Left cardiac atrium (tissue), 4 donors: ENCODE measurements around the gene ACTG1. TPM values are rescaled to one million over a fixed set of nuclear protein-coding genes. Genes with fewer than 3 reads are reported as not detected.

Experiments
- ATAC-seq, 2 donors: fragments of 200-7000 bp; cut with Tn5 transposase; one replicate each; pipeline ENCODE4 v1.9.1; 2020; ENCODE audit warnings: mild to moderate bottlenecking in 2 of 2, moderate library complexity in 2 of 2
- DNase-seq: peaks from one replicate; pipeline ENCODE4 v3.0.0-alpha.2; 2020
- intact Hi-C, 2 donors: fragments of 100-400 bp; cut with DNase I; formaldehyde crosslinking; loops; one replicate each; pipeline versions ENCODE4 v1.14.1 to v1.15.1; 2022 to 2023
- total RNA-seq, 2 donors: library from RNA; stranded (reverse); fragmentation: NEBNext Ultra II Directional; extraction: Animal tissue kit (Norgen Biotek cat#: 25700); gene quantifications; one replicate each; pipeline ENCODE4 v1.2.1, GENCODE V29; 2021
- donor health status: DM: no; HTN: yes; CAD: no.
- donor health status: DM: no; HTN: yes; CAD: no; lungs with severe emphysema.
- donor health status: DM: yes; HTN: yes; CAD: no.
- donor health status: Dilated cardiomyopathy.

Gene ACTG1
- total RNA-seq, 2 donors from 2014 or later, result 663 to 1,095 TPM

GRCh38 chr17:81478119-81478518, 34.5 kb downstream of the ACTG1 start:
- ATAC-seq (no peak), DNase-seq (no peak)
- intact Hi-C loops, result no loop called here

- intact Hi-C loops, result no loop called here
- ATAC-seq, result no peak
- no peak for DNase-seq
These were observed 35.4 kb downstream of the ACTG1 start for GRCh38 chr17:81477173-81477572.

GRCh38 chr17:81476635-81477034, 36.0 kb downstream of the ACTG1 start:
- no peak for DNase-seq
- ATAC-seq, result no peak
- intact Hi-C loops, result no loop called here

- DNase-seq, result no peak
- ATAC-seq, result no peak
- intact Hi-C loops, result no loop called here
These were observed 36.5 kb downstream of the ACTG1 start for GRCh38 chr17:81476097-81476496.

- intact Hi-C loops, result no loop called here
- no peak for DNase-seq
- no peak for ATAC-seq
These were observed 37.6 kb downstream of the ACTG1 start for GRCh38 chr17:81474958-81475357.

GRCh38 chr17:81473019-81473418, 39.6 kb downstream of the ACTG1 start:
- DNase-seq (no peak), ATAC-seq (no peak)
- intact Hi-C loops, result no loop called here

- DNase-seq, result no peak
- intact Hi-C loops, result no loop called here
- ATAC-seq, result peak; percentile 37 to 59
These were observed 40.7 kb downstream of the ACTG1 start for GRCh38 chr17:81471818-81472456.

- intact Hi-C loops, result no loop called here
- no peak for DNase-seq
- ATAC-seq, result no peak
These were observed 41.4 kb downstream of the ACTG1 start for GRCh38 chr17:81470944-81471817.

GRCh38 chr17:81470270-81470943, 42.2 kb downstream of the ACTG1 start:
- ATAC-seq (peak in 1 of 2 donors; percentile 45), DNase-seq (no peak)
- intact Hi-C loops, result no loop called here

- intact Hi-C loops, result no loop called here
- ATAC-seq (no peak), DNase-seq (no peak)
These were observed 43.3 kb downstream of the ACTG1 start for GRCh38 chr17:81469266-81469665.

GRCh38 chr17:81468770-81469121, 43.9 kb downstream of the ACTG1 start:
- DNase-seq, result no peak
- ATAC-seq, result no peak
- intact Hi-C loops, result no loop called here

GRCh38 chr17:81468111-81468769, 44.4 kb downstream of the ACTG1 start:
- DNase-seq (no peak), ATAC-seq (no peak)
- intact Hi-C loops, result no loop called here

GRCh38 chr17:81466564-81467472, 45.8 kb downstream of the ACTG1 start:
- intact Hi-C loops, result no loop called here
- no peak for ATAC-seq

GRCh38 chr17:81465910-81466309, 46.7 kb downstream of the ACTG1 start:
- intact Hi-C loops, result no loop called here
- DNase-seq (no peak), ATAC-seq (no peak)

More at GRCh38 chr17:81466564-81467472, 45.8 kb downstream of the ACTG1 start:
- DNase-seq, result no peak

- no peak for DNase-seq
- no peak for ATAC-seq
- intact Hi-C loops, result no loop called here
These were observed 48.0 kb downstream of the ACTG1 start for GRCh38 chr17:81464586-81464985.

GRCh38 chr17:81463506-81463905, 49.1 kb downstream of the ACTG1 start:
- DNase-seq, result no peak
- ATAC-seq, result no peak
- intact Hi-C loops, result no loop called here

- ATAC-seq (no peak), DNase-seq (no peak)
- intact Hi-C loops, result no loop called here
These were observed 50.0 kb downstream of the ACTG1 start for GRCh38 chr17:81462506-81463125.
